CD14-positive monocyte (primary cell): ENCODE results near the gene PANK1. TPM values are rescaled to one million over a fixed set of nuclear protein-coding genes. Genes with fewer than 3 reads are reported as not detected.

Experiments used
- DNase-seq, 3 donors: peaks; one replicate each; pipeline ENCODE4 v3.0.0-alpha.2; 2011 to 2022
- H2AFZ ChIP-seq: 2 replicates; pipeline ENCODE4 v1.6.0; 2012; ENCODE audit warnings: mild to moderate bottlenecking, low read depth, low read length, inconsistent platforms; ENCODE audit not compliant: insufficient read depth, poor library complexity, severe bottlenecking
- H3K27ac ChIP-seq, 2 donors: 1 replicate in 1 of 2; 2 replicates in 1 of 2; pipeline ENCODE4 v1.5.1; 2012 to 2013; ENCODE audit warnings: low read length in 2 of 2, control low read depth in 1 of 2, inconsistent platforms in 1 of 2, low read depth in 1 of 2, mild to moderate bottlenecking in 1 of 2
- H3K27me3 ChIP-seq, 2 donors: one replicate each; pipeline versions ENCODE4 v1.6.0 to v1.6.1; 2011 to 2013; ENCODE audit warnings: low read length in 2 of 2; ENCODE audit not compliant: control insufficient read depth in 2 of 2, insufficient read depth in 2 of 2
- H3K36me3 ChIP-seq, 2 donors: replicated peaks in 1 of 2; 1 replicate in 1 of 2; 2 replicates in 1 of 2; pipeline versions ENCODE4 v1.5.1 to v1.6.1; 2012 to 2013; ENCODE audit warnings: low read length in 2 of 2, control low read depth in 1 of 2, inconsistent platforms in 1 of 2, mild to moderate bottlenecking in 1 of 2; ENCODE audit not compliant: insufficient read depth in 2 of 2, control insufficient read depth in 1 of 2
- H3K4me1 ChIP-seq, 2 donors: 1 replicate in 1 of 2; 2 replicates in 1 of 2; pipeline versions ENCODE4 v1.5.1 to v1.6.1; 2012 to 2013; ENCODE audit warnings: low read length in 2 of 2, control low read depth in 1 of 2, inconsistent platforms in 1 of 2, mild to moderate bottlenecking in 1 of 2, moderate library complexity in 1 of 2; ENCODE audit not compliant: insufficient read depth in 2 of 2, control insufficient read depth in 1 of 2
- H3K4me2 ChIP-seq: replicated peaks from 2 replicates; pipeline ENCODE3; 2012; ENCODE audit warnings: low read length, moderate library complexity, mild to moderate bottlenecking; ENCODE audit not compliant: poor library complexity, severe bottlenecking; ENCODE audit errors: extremely low read depth
- H3K4me3 ChIP-seq, 3 experiments: fragments of 200-600 bp in 1 of 3; sonication (generic) in 1 of 3; replicated peaks in 1 of 3; 1 replicate in 2 of 3; 2 replicates in 1 of 3; pipeline ENCODE4 v1.5.1; 2011 to 2013; ENCODE audit warnings: low read length in 3 of 3, mild to moderate bottlenecking in 3 of 3, control low read depth in 2 of 3, low read depth in 2 of 3, inconsistent platforms in 1 of 3, moderate library complexity in 1 of 3
- H3K79me2 ChIP-seq: 2 replicates; pipeline ENCODE4 v1.6.0; 2012; ENCODE audit warnings: mild to moderate bottlenecking, control low read depth, inconsistent platforms, low read length, moderate library complexity; ENCODE audit not compliant: insufficient read depth
- H3K9ac ChIP-seq: 2 replicates; pipeline ENCODE4 v1.6.0; 2017; ENCODE audit warnings: low read length, mild to moderate bottlenecking; ENCODE audit not compliant: insufficient read depth, poor library complexity, severe bottlenecking
- H3K9me3 ChIP-seq, 2 donors: replicated peaks in 1 of 2; 1 replicate in 1 of 2; 2 replicates in 1 of 2; pipeline versions ENCODE4 v1.5.1 to v1.6.1; 2012 to 2013; ENCODE audit warnings: low read length in 2 of 2, control low read depth in 1 of 2; ENCODE audit not compliant: control insufficient read depth in 1 of 2, insufficient read depth in 1 of 2
- H4K20me1 ChIP-seq: 2 replicates; pipeline ENCODE4 v1.6.0; 2012; ENCODE audit warnings: mild to moderate bottlenecking, low read length, control low read depth, moderate library complexity; ENCODE audit not compliant: insufficient read depth
- H3K27ac Mint-ChIP-seq, 7 donors: one replicate each; pipeline ENCODE4 v1.8.0; 2020; ENCODE audit warnings: mild to moderate bottlenecking in 7 of 7, mixed read lengths in 7 of 7, moderate library complexity in 6 of 7, inconsistent platforms in 2 of 7
- H3K27me3 Mint-ChIP-seq, 3 donors: one replicate each; pipeline ENCODE4 v1.8.0; 2021 to 2022; ENCODE audit warnings: low read depth in 3 of 3, mild to moderate bottlenecking in 3 of 3, mixed read lengths in 3 of 3, moderate library complexity in 3 of 3, inconsistent platforms in 1 of 3
- H3K36me3 Mint-ChIP-seq, 2 donors: one replicate each; pipeline ENCODE4 v1.8.0; 2020; ENCODE audit warnings: mixed read lengths in 2 of 2, inconsistent platforms in 1 of 2, mild to moderate bottlenecking in 1 of 2
- H3K4me1 Mint-ChIP-seq: one replicate; pipeline ENCODE4 v1.8.0; 2020; ENCODE audit warnings: mild to moderate bottlenecking, mixed read lengths
- H3K4me3 Mint-ChIP-seq, 2 donors: one replicate each; pipeline ENCODE4 v1.8.0; 2020; ENCODE audit warnings: mild to moderate bottlenecking in 2 of 2, mixed read lengths in 2 of 2, moderate library complexity in 1 of 2
- H3K9me3 Mint-ChIP-seq, 7 donors: one replicate each; pipeline ENCODE4 v1.8.0; 2020 to 2022; ENCODE audit warnings: mixed read lengths in 7 of 7, mild to moderate bottlenecking in 6 of 7, moderate library complexity in 6 of 7, inconsistent platforms in 2 of 7
- CTCF ChIP-seq: fragments of 200-600 bp; IDR thresholded peaks from one replicate; pipeline ENCODE4 v1.8.0; 2022; ENCODE audit warnings: antibody characterized with exemption, mild to moderate bottlenecking
- WGBS: methylation state at CpG from one replicate; pipeline ENCODE4 v1.1.5; 2013; ENCODE audit warnings: missing lambda C conversion rate; ENCODE audit not compliant: insufficient coverage; 5-methylcytosine and 5-hydroxymethylcytosine counted together
- intact Hi-C, 2 donors: fragments of 100-400 bp; cut with micrococcal nuclease; formaldehyde crosslinking; loops; one replicate each; pipeline versions ENCODE4 v1.15.0 to v1.15.1; 2023
- polyA plus RNA-seq, 3 donors: library from polyadenylated mRNA; depleted of rRNA in 1 of 3; unstranded in 2 of 3; stranded (reverse) in 1 of 3; fragments of 300-500 nt in 2 of 3; fragments of >200 nt in 1 of 3; fragmentation: Illumina TruSeq in 2 of 3; gene quantifications; 1 replicate in 2 of 3; 2 replicates in 1 of 3; pipeline ENCODE4 v1.2.3, GENCODE V29; 2012 to 2021

PANK1 gene
- polyA plus RNA-seq, 3 donors, result 0.31 to 0.67 (median 0.61) TPM

DNA sequence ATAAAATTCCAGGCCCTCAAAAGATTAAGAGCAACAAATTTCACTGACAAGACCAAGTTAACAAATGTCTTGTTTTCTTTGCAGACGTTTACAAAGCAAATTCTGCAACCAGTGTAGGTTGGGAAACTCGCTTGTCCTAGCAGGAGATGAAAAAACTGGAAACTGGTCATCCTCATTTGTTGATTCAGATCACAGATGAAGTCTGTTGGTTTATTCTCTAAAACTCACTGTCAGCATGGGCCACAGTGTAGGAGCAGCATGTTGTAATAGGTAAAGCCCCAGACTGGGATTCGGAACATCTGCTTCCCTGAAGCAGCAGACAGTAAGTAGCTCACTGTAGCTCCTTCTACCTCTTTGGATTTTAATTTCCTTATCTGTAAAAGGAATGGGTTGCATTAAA is 31.5 kb downstream of the PANK1 start:
- H3K36me3 Mint-ChIP-seq, result peaks cover 12 to 13% of the 10 kb centered on the region in 2 donors
- no peak overlapping the region for H3K4me3 Mint-ChIP-seq
- no peak overlapping the region for H3K27ac Mint-ChIP-seq
- Histone ChIP-seq H2AFZ (no peak overlapping the region), H3K79me2 (no peaks in the 10 kb centered on the region), H3K4me1 (no peaks in the 10 kb centered on the region), H3K4me3 (no peak overlapping the region), H3K4me2 (no peak overlapping the region), H3K27ac (no peak overlapping the region), H3K9ac (no peak overlapping the region), H3K27me3 (no peaks in the 10 kb centered on the region), H3K36me3 (peaks cover 8 to 17% of the 10 kb centered on the region in 2 donors), H4K20me1 (no peaks in the 10 kb centered on the region), H3K9me3 (no peaks in the 10 kb centered on the region)
- no peak for DNase-seq
- H3K27me3 Mint-ChIP-seq, result no peaks in the 10 kb centered on the region
- intact Hi-C loops, result no loop called here
- no peak for TF ChIP-seq CTCF
- no CpG with 5 or more reads among the region's 3 CpGs for WGBS
- H3K9me3 Mint-ChIP-seq, result peaks cover 0 to 2% (median 0%) of the 10 kb centered on the region in 7 donors
- no peaks in the 10 kb centered on the region for H3K4me1 Mint-ChIP-seq

GRCh38 chr10:89611282-89611681 is 33.8 kb downstream of the PANK1 start:
- Mint-ChIP-seq H3K9me3 (peaks cover 0 to 3% (median 0%) of the 10 kb centered on the region in 7 donors), H3K27ac (no peak overlapping the region), H3K36me3 (peaks cover 15 to 21% of the 10 kb centered on the region in 2 donors), H3K4me1 (no peaks in the 10 kb centered on the region), H3K4me3 (no peak overlapping the region), H3K27me3 (peaks cover 0 to 1% (median 0%) of the 10 kb centered on the region in 3 donors)
- Histone ChIP-seq H3K27me3 (no peaks in the 10 kb centered on the region), H4K20me1 (no peaks in the 10 kb centered on the region), H3K9me3 (no peaks in the 10 kb centered on the region), H3K4me2 (no peak overlapping the region), H3K4me1 (no peaks in the 10 kb centered on the region), H3K27ac (no peak overlapping the region), H3K4me3 (no peak overlapping the region), H3K79me2 (no peaks in the 10 kb centered on the region), H2AFZ (no peak overlapping the region), H3K9ac (no peak overlapping the region), H3K36me3 (peaks cover 8 to 17% of the 10 kb centered on the region in 2 donors)
- intact Hi-C loops, result no loop called here
- WGBS, result 100% methylated on average over 1 of the region's 4 CpGs
- TF ChIP-seq CTCF, result no peak
- DNase-seq, result no peak
